B cell (primary cell): ENCODE measurements around the gene EDAR.

ENCODE experiments used
- EZH2 ChIP-seq: IDR thresholded peaks from 2 replicates; pipeline ENCODE4 v1.6.1; 2012; ENCODE audit warnings: borderline replicate concordance, low read depth, mild to moderate bottlenecking, moderate library complexity, low read length; ENCODE audit not compliant: insufficient read depth, poor library complexity, severe bottlenecking
- TF ChIP-seq, protein P1 (sequence below): fragments of 200-600 bp; IDR thresholded peaks from one replicate; pipeline ENCODE4 v1.8.0; 2022; ENCODE audit warnings: antibody characterized with exemption, mild to moderate bottlenecking

DNA sequence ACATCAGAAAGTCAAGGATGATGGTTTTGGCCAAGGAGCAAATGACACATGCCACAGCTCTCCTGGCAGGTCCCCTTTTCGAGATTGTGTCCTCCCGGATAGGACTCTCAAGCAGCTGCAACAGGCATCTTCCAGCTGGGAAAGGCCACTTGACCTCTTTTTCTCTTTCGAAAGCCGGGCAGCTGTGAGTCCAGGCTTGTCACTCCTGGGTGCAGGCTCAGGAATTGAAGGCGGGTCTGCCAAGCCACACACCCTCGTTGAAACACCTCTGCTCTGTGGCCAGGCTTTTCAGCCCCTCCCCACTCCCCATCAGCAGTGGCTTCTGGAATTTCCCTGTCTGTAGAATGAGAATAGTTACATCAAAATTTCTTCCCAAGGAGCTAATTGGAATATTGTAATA lies 104.4 kb downstream of the EDAR start:
- TF ChIP-seq EZH2: no peak
- TF ChIP-seq, protein P1, sequence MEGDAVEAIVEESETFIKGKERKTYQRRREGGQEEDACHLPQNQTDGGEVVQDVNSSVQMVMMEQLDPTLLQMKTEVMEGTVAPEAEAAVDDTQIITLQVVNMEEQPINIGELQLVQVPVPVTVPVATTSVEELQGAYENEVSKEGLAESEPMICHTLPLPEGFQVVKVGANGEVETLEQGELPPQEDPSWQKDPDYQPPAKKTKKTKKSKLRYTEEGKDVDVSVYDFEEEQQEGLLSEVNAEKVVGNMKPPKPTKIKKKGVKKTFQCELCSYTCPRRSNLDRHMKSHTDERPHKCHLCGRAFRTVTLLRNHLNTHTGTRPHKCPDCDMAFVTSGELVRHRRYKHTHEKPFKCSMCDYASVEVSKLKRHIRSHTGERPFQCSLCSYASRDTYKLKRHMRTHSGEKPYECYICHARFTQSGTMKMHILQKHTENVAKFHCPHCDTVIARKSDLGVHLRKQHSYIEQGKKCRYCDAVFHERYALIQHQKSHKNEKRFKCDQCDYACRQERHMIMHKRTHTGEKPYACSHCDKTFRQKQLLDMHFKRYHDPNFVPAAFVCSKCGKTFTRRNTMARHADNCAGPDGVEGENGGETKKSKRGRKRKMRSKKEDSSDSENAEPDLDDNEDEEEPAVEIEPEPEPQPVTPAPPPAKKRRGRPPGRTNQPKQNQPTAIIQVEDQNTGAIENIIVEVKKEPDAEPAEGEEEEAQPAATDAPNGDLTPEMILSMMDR: no peak
